Lower leg skin (tissue), 4 donors: ENCODE data around the gene KCNH8. TPM values are rescaled to one million over a fixed set of nuclear protein-coding genes. Genes with fewer than 3 reads are reported as not detected.
"Not testable (repeated sequence)": the region's sequence is repeated elsewhere in the genome, so short reads cannot be mapped to it uniquely, and the experiment has no call there.

Experiments
- DNase-seq, 2 donors: peaks; one replicate each; pipeline ENCODE4 v3.0.0-alpha.2; 2019; ENCODE audit warnings: low spot score in 2 of 2
- H3K4me3 ChIP-seq: fragments of 200-600 bp; sonication (generic); 2 replicates; pipeline ENCODE4 v1.5.1; 2017; ENCODE audit warnings: mild to moderate bottlenecking, low read depth; ENCODE audit not compliant: poor library complexity, severe bottlenecking
- POLR2A ChIP-seq, 2 donors: fragments of 450-650 bp; IDR thresholded peaks; one replicate each; pipeline ENCODE4 v1.6.1; 2016 to 2017; ENCODE audit warnings: antibody characterized with exemption in 2 of 2, mild to moderate bottlenecking in 1 of 2, moderate library complexity in 1 of 2
- WGBS, 2 donors: methylation state at CpG; one replicate each; pipeline ENCODE4 v1.1.5; 2018; 5-methylcytosine and 5-hydroxymethylcytosine counted together
- intact Hi-C: fragments of 100-400 bp; cut with DNase I; formaldehyde crosslinking; loops from one replicate; pipeline ENCODE4 v1.15.0; 2023; ENCODE audit warnings: low total_unique reads
- total RNA-seq, 4 donors: library from RNA; depleted of rRNA; stranded (reverse); fragments of >200 nt; gene quantifications; one replicate each; pipeline ENCODE4 v1.1.0, GENCODE V29; 2016
- TF ChIP-seq, protein P1 (sequence below), 3 donors: fragments of 450-650 bp; IDR thresholded peaks; one replicate each; pipeline ENCODE4 v1.5.1; 2016; ENCODE audit warnings: antibody characterized with exemption in 3 of 3, mild to moderate bottlenecking in 3 of 3, moderate library complexity in 2 of 3

The KCNH8 gene
- total RNA-seq, 4 donors from 2014 or later, result 0.34 to 1.2 (median 0.61) TPM

DNA sequence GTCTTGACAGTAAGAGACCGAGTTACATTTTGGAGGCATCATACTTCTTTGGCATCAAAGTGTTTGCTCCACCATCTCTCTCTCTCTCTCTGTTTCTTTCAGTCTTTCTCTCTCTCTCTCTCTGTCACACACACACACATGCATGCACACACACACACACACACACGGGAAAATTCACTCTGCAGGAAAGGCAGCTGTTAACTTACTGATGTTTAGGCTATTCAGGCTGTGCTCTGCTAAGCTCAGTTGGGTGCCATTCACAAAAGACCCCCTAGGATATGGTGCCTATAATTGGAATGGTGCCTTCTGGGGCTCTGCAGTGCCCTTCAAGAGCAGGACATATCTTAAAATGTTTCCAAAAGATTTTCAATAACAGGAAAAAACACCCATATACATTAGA is 78.2 kb downstream of the KCNH8 start:
- no peak overlapping the region for H3K4me3 ChIP-seq
- 62 to 63% methylated on average over 2 of the region's 2 CpGs for WGBS, 2 donors
- intact Hi-C loops, result no loop called here
- TF ChIP-seq, protein P1, sequence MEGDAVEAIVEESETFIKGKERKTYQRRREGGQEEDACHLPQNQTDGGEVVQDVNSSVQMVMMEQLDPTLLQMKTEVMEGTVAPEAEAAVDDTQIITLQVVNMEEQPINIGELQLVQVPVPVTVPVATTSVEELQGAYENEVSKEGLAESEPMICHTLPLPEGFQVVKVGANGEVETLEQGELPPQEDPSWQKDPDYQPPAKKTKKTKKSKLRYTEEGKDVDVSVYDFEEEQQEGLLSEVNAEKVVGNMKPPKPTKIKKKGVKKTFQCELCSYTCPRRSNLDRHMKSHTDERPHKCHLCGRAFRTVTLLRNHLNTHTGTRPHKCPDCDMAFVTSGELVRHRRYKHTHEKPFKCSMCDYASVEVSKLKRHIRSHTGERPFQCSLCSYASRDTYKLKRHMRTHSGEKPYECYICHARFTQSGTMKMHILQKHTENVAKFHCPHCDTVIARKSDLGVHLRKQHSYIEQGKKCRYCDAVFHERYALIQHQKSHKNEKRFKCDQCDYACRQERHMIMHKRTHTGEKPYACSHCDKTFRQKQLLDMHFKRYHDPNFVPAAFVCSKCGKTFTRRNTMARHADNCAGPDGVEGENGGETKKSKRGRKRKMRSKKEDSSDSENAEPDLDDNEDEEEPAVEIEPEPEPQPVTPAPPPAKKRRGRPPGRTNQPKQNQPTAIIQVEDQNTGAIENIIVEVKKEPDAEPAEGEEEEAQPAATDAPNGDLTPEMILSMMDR (IDR thresholded peaks at IDR 0.05), result no peak
- no peak for DNase-seq

DNA sequence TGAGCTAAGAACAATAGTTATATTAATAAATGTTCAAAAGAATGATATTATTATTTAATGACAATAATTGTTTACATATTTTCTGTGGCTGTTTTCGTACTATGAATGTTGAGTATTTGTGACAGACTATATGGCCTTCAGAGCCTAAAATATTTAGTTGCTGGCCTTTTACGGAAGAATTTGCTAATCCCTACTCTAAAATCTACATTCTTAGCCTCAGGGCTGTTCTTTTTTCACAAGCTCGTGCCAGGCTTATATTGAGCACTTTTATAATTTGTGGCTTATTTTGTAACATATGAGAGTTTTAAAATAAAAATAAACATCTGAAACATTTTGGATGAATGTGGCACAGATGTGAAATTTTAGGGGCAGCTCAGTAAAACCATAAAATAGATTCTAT is 79.9 kb downstream of the KCNH8 start:
- WGBS, 2 donors, result 37 to 40% methylated on average over 3 of the region's 3 CpGs
- TF ChIP-seq, protein P1 (IDR thresholded peaks at IDR 0.05), result no peak
- no peak for TF ChIP-seq POLR2A (IDR thresholded peaks at IDR 0.05)
- no peak for DNase-seq
- intact Hi-C loops, result no loop called here
- no peak overlapping the region for H3K4me3 ChIP-seq

DNA sequence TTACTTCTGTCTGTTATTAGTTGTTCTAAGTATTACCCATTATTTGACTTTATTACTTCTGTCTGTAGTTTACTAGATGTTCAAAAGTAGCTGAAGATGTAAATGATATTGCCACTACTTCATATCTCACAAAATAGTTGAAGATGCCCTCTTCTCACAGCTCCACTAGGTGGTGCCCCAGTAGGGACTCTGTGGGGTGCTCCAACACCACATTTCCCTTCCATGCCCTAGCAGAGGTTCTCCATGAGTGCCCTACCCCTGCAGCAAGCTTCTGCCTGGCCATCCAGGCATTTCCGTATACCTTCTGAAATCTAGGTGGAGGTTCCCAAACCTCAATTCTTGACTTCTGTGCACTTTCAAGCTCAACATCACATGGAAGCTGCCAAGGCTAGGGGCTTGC is 80.8 kb downstream of the KCNH8 start:
- 73 to 85% methylated on average over 1 of the region's 1 CpG for WGBS, 2 donors
- DNase-seq, result no peak
- no peak overlapping the region for H3K4me3 ChIP-seq
- intact Hi-C loops, result no loop called here
- TF ChIP-seq, protein P1 (IDR thresholded peaks at IDR 0.05), result no peak
- TF ChIP-seq POLR2A (IDR thresholded peaks at IDR 0.05), result no peak

DNA sequence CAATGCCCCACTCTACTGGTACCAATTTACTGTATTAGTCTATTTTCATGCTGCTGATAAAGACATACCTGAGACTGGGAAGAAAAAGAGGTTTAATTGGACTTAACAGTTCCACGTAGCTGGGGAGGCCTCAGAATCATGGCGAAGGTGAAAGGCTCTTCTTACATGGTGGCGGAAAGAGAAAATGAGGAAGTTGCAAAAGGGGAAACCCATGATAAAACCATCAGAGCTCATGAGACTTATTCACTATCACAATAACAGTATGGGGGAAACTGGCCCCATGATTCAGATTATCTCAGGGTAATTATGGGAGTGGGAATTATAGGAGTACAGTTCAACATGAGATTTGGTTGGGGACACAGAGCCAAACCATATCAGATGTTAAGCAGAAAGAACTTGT is 81.6 kb downstream of the KCNH8 start:
- intact Hi-C loops, DNase-seq, H3K4me3 ChIP-seq: not testable (repeated sequence)
- WGBS, 2 donors, result 85 to 86% methylated on average over 3 of the region's 3 CpGs

DNA sequence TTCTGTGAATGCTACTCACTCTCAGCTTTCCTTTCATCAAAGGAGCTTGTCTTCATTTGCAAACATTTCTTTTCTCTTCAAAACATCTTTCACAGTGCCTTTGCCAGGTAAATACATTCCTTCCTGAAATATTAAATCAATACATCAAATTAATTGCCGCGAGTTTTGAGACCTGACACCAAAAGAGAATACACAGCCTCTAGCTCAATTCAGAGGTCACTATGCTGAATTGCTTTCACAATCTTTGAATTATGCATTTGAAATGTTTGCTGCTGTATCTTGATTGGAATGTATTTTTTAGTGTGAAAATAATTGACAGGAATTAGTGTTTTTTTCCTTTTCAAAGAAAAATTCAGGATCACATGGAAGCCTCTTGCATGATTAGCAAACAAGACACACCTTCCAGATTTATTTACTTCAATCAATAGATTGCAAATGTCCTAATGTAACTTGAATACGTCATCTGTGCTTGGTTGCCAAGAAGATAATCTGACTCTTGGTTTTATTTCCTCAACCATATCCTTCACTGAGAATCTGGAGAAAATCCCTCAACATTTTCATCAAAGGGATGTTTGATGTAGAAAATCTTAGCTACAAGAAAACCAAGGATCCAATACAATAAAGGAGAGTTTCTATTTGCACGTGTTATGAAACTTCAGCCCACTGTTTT is 83.6 kb downstream of the KCNH8 start:
- H3K4me3 ChIP-seq, result no peak overlapping the region
- DNase-seq, result no peak
- TF ChIP-seq, protein P1 (IDR thresholded peaks at IDR 0.05), result no peak
- TF ChIP-seq POLR2A (IDR thresholded peaks at IDR 0.05), result no peak
- intact Hi-C loops, result no loop called here
- 51 to 56% methylated on average over 4 of the region's 4 CpGs for WGBS, 2 donors

DNA sequence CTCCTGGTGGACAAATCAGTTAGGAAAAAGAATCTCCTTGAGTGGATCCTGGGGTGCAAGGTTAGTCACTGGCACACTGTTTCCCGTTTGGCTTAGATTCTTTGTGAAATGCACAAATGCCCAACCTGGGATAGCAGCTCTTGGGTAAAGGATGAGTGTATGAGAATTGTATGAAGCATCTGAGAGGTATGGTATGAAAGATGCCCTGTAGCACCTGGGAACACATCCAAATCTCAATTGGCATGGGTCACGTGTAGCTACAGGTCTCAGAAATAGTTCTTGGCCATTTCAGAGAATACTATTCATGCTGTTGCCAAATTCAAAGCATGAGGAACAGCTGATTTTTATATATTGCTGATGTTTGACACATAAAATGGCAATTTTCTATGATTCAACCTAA is 84.3 kb downstream of the KCNH8 start:
- 30 to 40% methylated on average over 2 of the region's 2 CpGs for WGBS, 2 donors
- intact Hi-C loops, result no loop called here
- DNase-seq, result no peak
- TF ChIP-seq, protein P1 (IDR thresholded peaks at IDR 0.05), result no peak
- TF ChIP-seq POLR2A (IDR thresholded peaks at IDR 0.05), result no peak
- H3K4me3 ChIP-seq, result no peak overlapping the region

DNA sequence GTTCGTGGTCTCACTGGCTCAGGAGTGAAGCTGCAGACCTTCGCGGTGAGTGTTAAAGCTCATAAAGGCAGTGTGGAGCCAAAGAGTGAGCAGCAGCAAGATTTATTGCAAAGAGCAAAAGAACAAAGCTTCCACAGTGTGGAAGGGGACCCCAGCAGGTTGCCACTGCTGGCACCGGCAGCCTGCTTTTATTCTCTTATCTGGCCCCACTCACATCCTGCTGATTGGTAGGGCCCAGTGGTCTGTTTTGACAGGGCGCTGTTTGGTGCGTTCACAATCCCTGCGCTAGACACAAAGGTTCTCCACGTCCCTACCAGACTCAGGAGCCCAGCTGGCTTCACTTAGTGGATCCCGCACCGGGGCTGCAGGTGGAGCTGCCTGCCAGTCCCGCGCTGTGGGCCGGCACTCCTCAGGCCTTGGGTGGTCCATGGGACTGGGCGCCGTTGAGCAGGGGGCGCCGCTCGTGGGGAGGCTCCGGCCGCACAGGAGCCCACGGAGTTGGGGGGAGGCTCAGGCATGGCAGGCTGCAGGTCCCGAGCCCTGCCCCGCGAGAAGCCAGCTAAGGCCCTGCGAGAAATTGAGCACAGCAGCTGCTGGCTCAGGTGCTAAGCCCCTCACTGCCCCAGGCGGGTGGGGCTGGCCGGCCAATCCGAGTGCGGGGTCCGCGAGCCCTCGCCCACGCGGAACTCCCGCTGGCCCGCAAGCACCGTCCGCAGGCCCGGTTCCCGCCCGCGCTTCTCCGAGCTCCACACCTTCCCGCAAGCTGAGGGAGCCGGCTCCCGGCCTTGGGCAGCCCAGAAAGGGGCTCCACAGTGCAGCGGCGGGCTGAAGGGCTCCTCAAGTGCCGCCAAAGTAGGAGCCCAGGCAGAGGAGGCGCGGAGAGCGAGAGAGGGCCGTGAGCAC is 85.8 kb downstream of the KCNH8 start:
- intact Hi-C loops, H3K4me3 ChIP-seq, DNase-seq: not testable (repeated sequence)
- WGBS, 2 donors, result 92 to 93% methylated on average over 51 to 53 of the region's 53 CpGs
